ENCODE measurements around the gene LARGE1. TPM values are rescaled to one million over a fixed set of nuclear protein-coding genes. Genes with fewer than 3 reads are reported as not detected.
A peak's percentile ranks its signal among the peaks of the same experiment; 100 is the strongest.

LARGE1 gene
- total RNA-seq, 4 donors from 2014 or later = 24.9 to 51.0 (median 32.7) TPM

DNA sequence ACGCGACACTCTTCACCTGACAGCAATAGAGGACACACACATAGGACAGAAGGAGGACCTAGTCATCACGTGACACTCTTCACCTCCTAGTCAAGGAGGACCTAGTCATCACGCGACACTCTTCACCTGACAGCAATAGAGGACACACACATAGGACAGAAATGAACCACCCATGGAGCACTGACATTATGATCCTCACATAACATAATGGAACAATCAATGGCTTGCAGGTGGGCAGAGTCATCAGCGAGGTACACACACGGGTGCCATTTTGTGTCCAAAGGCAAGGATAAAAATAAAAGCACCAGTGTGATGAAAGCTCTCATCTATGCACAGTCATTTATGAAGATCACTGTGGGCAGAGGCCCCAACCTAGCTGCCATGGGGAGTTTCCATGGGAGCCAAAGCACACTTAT lies 354.7 kb downstream of the LARGE1 start:
- TF ChIP-seq EP300 (IDR thresholded peaks at IDR 0.05) (no peak), POLR2A (IDR thresholded peaks at IDR 0.05) (no peak)
- TF ChIP-seq, protein P1, sequence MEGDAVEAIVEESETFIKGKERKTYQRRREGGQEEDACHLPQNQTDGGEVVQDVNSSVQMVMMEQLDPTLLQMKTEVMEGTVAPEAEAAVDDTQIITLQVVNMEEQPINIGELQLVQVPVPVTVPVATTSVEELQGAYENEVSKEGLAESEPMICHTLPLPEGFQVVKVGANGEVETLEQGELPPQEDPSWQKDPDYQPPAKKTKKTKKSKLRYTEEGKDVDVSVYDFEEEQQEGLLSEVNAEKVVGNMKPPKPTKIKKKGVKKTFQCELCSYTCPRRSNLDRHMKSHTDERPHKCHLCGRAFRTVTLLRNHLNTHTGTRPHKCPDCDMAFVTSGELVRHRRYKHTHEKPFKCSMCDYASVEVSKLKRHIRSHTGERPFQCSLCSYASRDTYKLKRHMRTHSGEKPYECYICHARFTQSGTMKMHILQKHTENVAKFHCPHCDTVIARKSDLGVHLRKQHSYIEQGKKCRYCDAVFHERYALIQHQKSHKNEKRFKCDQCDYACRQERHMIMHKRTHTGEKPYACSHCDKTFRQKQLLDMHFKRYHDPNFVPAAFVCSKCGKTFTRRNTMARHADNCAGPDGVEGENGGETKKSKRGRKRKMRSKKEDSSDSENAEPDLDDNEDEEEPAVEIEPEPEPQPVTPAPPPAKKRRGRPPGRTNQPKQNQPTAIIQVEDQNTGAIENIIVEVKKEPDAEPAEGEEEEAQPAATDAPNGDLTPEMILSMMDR (IDR thresholded peaks at IDR 0.05) = no peak
- 92 to 93% methylated on average over 7 of the region's 7 CpGs for WGBS, 2 donors
- Histone ChIP-seq H3K9me3 (no peaks in the 10 kb centered on the region), H3K4me3 (no peak overlapping the region), H3K27me3 (no peaks in the 10 kb centered on the region), H3K4me1 (no peaks in the 10 kb centered on the region), H3K27ac (no peak overlapping the region), H3K36me3 (peaks cover 0 to 11% (median 0%) of the 10 kb centered on the region in 3 donors)
- no peak for DNase-seq (ENCODE audit: low spot score in 2 of 2)

- WGBS, 2 donors = 93% methylated on average over 6 of the region's 6 CpGs
- peaks cover 0 to 11% (median 0%) of the 10 kb centered on the region in 3 donors for H3K36me3 ChIP-seq
- no peaks in the 10 kb centered on the region for H3K4me1 ChIP-seq
- no peak overlapping the region for H3K27ac ChIP-seq
- no peaks in the 10 kb centered on the region for H3K27me3 ChIP-seq
- TF ChIP-seq, protein P1 (IDR thresholded peaks at IDR 0.05) = no peak
- no peak for TF ChIP-seq EP300 (IDR thresholded peaks at IDR 0.05)
- no peak for TF ChIP-seq POLR2A (IDR thresholded peaks at IDR 0.05)
- no peaks in the 10 kb centered on the region for H3K9me3 ChIP-seq
- DNase-seq (ENCODE audit: low spot score in 2 of 2) = no peak
- H3K4me3 ChIP-seq = no peak overlapping the region
Measured at GRCh38 chr22:33564683-33565082, 355.6 kb downstream of the LARGE1 start.

GRCh38 chr22:33563220-33563964 lies 356.9 kb downstream of the LARGE1 start:
- WGBS, 2 donors = 69 to 78% methylated on average over 14 of the region's 14 CpGs
- Histone ChIP-seq H3K27me3 (no peaks in the 10 kb centered on the region), H3K4me3 (no peak overlapping the region), H3K36me3 (peaks cover 0 to 11% (median 0%) of the 10 kb centered on the region in 3 donors), H3K27ac (peak overlapping the region in 1 of 4 donors; percentile 15), H3K4me1 (no peaks in the 10 kb centered on the region), H3K9me3 (no peaks in the 10 kb centered on the region)
- DNase-seq (ENCODE audit: low spot score in 2 of 2) = no peak
- TF ChIP-seq POLR2A (IDR thresholded peaks at IDR 0.05) = no peak
- TF ChIP-seq, protein P1 (IDR thresholded peaks at IDR 0.05) = no peak
- no peak for TF ChIP-seq EP300 (IDR thresholded peaks at IDR 0.05)

DNA sequence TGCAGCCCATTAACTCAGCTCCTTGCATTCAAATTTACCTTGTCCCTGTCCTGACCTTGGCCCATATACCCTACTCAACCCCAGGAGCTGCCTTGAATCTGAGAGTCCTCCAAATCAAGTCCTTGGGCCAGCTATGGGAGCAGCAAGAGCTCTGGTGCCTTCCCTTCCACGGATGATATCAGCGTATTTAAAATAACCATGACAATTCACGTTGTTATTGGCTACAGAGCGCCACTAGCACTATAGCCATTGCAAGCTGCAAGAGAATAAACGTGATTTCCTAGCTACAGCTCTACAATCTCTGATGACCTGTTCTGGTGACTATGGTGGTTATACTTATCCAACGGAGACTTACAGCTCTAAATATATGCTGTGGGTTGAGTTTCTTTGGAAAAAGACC lies 357.8 kb downstream of the LARGE1 start:
- no peaks in the 10 kb centered on the region for H3K9me3 ChIP-seq
- no peaks in the 10 kb centered on the region for H3K27me3 ChIP-seq
- WGBS, 2 donors = 92 to 93% methylated on average over 6 of the region's 6 CpGs
- no peak overlapping the region for H3K27ac ChIP-seq
- H3K36me3 ChIP-seq = peaks cover 0 to 11% (median 0%) of the 10 kb centered on the region in 3 donors
- DNase-seq (ENCODE audit: low spot score in 2 of 2) = no peak
- TF ChIP-seq, protein P1 (IDR thresholded peaks at IDR 0.05) = no peak
- TF ChIP-seq EP300 (IDR thresholded peaks at IDR 0.05) = no peak
- TF ChIP-seq POLR2A (IDR thresholded peaks at IDR 0.05) = no peak
- H3K4me3 ChIP-seq = no peak overlapping the region
- no peaks in the 10 kb centered on the region for H3K4me1 ChIP-seq

DNA sequence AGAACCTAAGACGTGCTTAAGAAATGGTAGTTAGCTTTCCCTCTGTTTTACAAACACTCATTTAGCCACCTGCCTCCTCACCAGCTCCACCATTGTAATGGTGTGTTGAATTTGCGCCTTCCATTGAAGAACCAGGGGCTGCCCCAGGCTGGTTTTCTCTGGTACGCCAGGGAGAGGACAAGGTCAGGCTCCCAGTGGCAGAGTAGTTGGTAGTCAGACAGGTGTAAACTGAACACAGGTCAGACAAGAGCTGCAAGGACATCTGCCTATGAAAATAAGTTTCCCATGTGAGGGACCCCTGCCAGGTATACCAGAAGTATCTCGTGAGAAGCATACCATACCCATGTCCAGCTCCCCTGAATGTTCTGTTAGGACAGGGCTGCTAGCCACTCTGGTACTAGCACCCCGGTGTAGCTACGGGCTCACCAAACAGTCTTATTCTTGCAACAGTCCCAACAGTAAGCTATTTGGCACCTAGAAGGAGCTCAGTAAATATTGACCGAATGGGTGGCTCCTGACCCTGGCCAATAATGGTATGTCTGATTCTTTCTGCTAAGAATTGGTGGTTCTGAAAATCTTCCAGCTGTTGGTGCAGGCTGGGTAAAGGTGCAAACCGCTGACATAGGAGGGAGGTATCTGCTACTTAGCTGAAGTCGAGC lies 359.0 kb downstream of the LARGE1 start:
- TF ChIP-seq, protein P1 (IDR thresholded peaks at IDR 0.05) = no peak
- TF ChIP-seq POLR2A (IDR thresholded peaks at IDR 0.05) (no peak), EP300 (IDR thresholded peaks at IDR 0.05) (no peak)
- DNase-seq (ENCODE audit: low spot score in 2 of 2) = no peak
- Histone ChIP-seq H3K9me3 (no peaks in the 10 kb centered on the region), H3K36me3 (peaks cover 0 to 11% (median 0%) of the 10 kb centered on the region in 3 donors), H3K27ac (no peak overlapping the region), H3K4me1 (no peaks in the 10 kb centered on the region), H3K4me3 (no peak overlapping the region), H3K27me3 (no peaks in the 10 kb centered on the region)
- WGBS, 2 donors = 87 to 93% methylated on average over 9 of the region's 9 CpGs

Measured in tibial nerve (tissue), 4 donors.